HepG2 (cell line): ENCODE data around the gene NAIF1. TPM values are rescaled to one million over a fixed set of nuclear protein-coding genes. Genes with fewer than 3 reads are reported as not detected.
A peak's percentile ranks its signal among the peaks of the same experiment; 100 is the strongest.

ENCODE experiments used
- ARHGAP35 ChIP-seq: sonication (generic); formaldehyde crosslinking; IDR thresholded peaks from 2 replicates; pipeline ENCODE4 v1.9.0; 2022; ENCODE audit warnings: mild to moderate bottlenecking, inconsistent platforms, moderate library complexity, missing genetic modification reagents, borderline replicate concordance
- ATF7-NPFF ChIP-seq: sonication (generic); formaldehyde crosslinking; IDR thresholded peaks from 2 replicates; pipeline ENCODE4 v1.8.1; 2023; ENCODE audit warnings: mild to moderate bottlenecking, low read depth, missing genetic modification reagents, moderate library complexity
- CBX1 ChIP-seq: IDR thresholded peaks from one replicate; pipeline ENCODE4 v1.6.1; 2016; ENCODE audit warnings: antibody characterized with exemption, low read depth
- CERS6 ChIP-seq: sonication (generic); formaldehyde crosslinking; IDR thresholded peaks from 2 replicates; pipeline ENCODE4 v1.5.0; 2020; ENCODE audit warnings: missing genetic modification reagents
- ELF3 ChIP-seq: IDR thresholded peaks from 2 replicates; pipeline ENCODE4 v1.6.1; 2016; ENCODE audit warnings: missing genetic modification reagents, missing compliant biosample characterization
- HOXA3 ChIP-seq: sonication (generic); formaldehyde crosslinking; IDR thresholded peaks from 2 replicates; pipeline ENCODE4 v1.5.0; 2020; ENCODE audit warnings: missing genetic modification reagents
- NAIF1 ChIP-seq: sonication (generic); formaldehyde crosslinking; IDR thresholded peaks from 2 replicates; pipeline ENCODE4 v1.5.0; 2020; ENCODE audit warnings: mild to moderate bottlenecking, missing genetic modification reagents, borderline replicate concordance
- NFE2L1 ChIP-seq: sonication (generic); formaldehyde crosslinking; IDR thresholded peaks from 2 replicates; pipeline ENCODE4 v1.4.0; 2020; ENCODE audit warnings: missing genetic modification reagents, mild to moderate bottlenecking, borderline replicate concordance
- RFX3 ChIP-seq: IDR thresholded peaks from 2 replicates; pipeline ENCODE4 v1.6.1; 2016; ENCODE audit warnings: missing biosample characterization, missing genetic modification reagents
- U2AF1 ChIP-seq: fragments of 200-400 bp; formaldehyde crosslinking; optimal IDR thresholded peaks from 2 replicates; pipeline ENCODE3; 2017; ENCODE audit warnings: mild to moderate bottlenecking, low read depth, low read length
- ZBTB2 ChIP-seq: sonication (generic); formaldehyde crosslinking; IDR thresholded peaks from 2 replicates; pipeline ENCODE4 v1.8.0; 2022; ENCODE audit warnings: low read depth, missing genetic modification reagents
- ZBTB37 ChIP-seq: sonication (generic); formaldehyde crosslinking; IDR thresholded peaks from 2 replicates; pipeline ENCODE4 v1.4.0; 2020; ENCODE audit warnings: mild to moderate bottlenecking, missing genetic modification reagents
- ZMYM4 ChIP-seq: sonication (generic); formaldehyde crosslinking; IDR thresholded peaks from 2 replicates; pipeline ENCODE4 v1.8.1; 2023; ENCODE audit warnings: mild to moderate bottlenecking, missing genetic modification reagents
- ZNF205 ChIP-seq: IDR thresholded peaks from 2 replicates; pipeline ENCODE4 v1.6.1; 2018; ENCODE audit warnings: missing biosample characterization, missing genetic modification reagents
- ZNF382 ChIP-seq: sonication (generic); formaldehyde crosslinking; IDR thresholded peaks from 2 replicates; pipeline ENCODE4 v1.5.0; 2020; ENCODE audit warnings: missing genetic modification reagents, mild to moderate bottlenecking, borderline replicate concordance
- ZNF569 ChIP-seq: sonication (generic); formaldehyde crosslinking; IDR thresholded peaks from 2 replicates; pipeline ENCODE4 v1.5.0; 2020; ENCODE audit warnings: mild to moderate bottlenecking, missing genetic modification reagents, moderate library complexity, borderline replicate concordance
- ZNF672 ChIP-seq: sonication (generic); formaldehyde crosslinking; IDR thresholded peaks from 2 replicates; pipeline ENCODE4 v1.8.1; 2022; ENCODE audit warnings: missing genetic modification reagents
- ZNF746 ChIP-seq: sonication (generic); formaldehyde crosslinking; IDR thresholded peaks from 2 replicates; pipeline ENCODE4 v1.8.0; 2022; ENCODE audit warnings: mild to moderate bottlenecking, missing genetic modification reagents
- ZNF766 ChIP-seq: sonication (generic); formaldehyde crosslinking; IDR thresholded peaks from 2 replicates; pipeline ENCODE4 v1.5.0; 2020; ENCODE audit warnings: missing genetic modification reagents, borderline replicate concordance
- ZSCAN29 ChIP-seq: sonication (generic); formaldehyde crosslinking; conservative IDR thresholded peaks from 2 replicates; pipeline ENCODE4 v1.4.0; 2020; ENCODE audit warnings: mild to moderate bottlenecking, missing genetic modification reagents
- ZSCAN5A ChIP-seq: sonication (generic); formaldehyde crosslinking; IDR thresholded peaks from 2 replicates; pipeline ENCODE4 v1.8.0; 2022; ENCODE audit warnings: mild to moderate bottlenecking, missing genetic modification reagents, borderline replicate concordance
- polyA plus RNA-seq, 8 experiments: library from polyadenylated mRNA; depleted of rRNA in 3 of 8; stranded (reverse) in 7 of 8; unstranded in 1 of 8; fragments of >200 nt; fragmentation: Illumina TruSeq in 4 of 8; extraction: Trizol in 4 of 8; gene quantifications; 2 replicates each; pipeline versions ENCODE4 v1.2.1 to v1.2.3, GENCODE V29; 2011 to 2016; ENCODE audit warnings: low read depth in 4 of 8, missing spikeins in 1 of 8, mixed read lengths in 1 of 8; ENCODE audit not compliant: insufficient read depth in 1 of 8
- total RNA-seq, 5 experiments: library from RNA; depleted of rRNA; stranded (reverse); fragments of >200 nt; fragmentation: Illumina TruSeq; extraction: Trizol; gene quantifications; 2 replicates each; pipeline ENCODE4 v1.2.3, GENCODE V29; 2016; ENCODE audit warnings: low read depth in 1 of 5
- TF ChIP-seq, protein P1 (sequence below): sonication (generic); formaldehyde crosslinking; IDR thresholded peaks from 2 replicates; pipeline ENCODE4 v1.4.0; 2020; ENCODE audit warnings: missing genetic modification reagents, low read depth, mild to moderate bottlenecking, borderline replicate concordance
- TF ChIP-seq, protein P2 (sequence below): sonication (generic); formaldehyde crosslinking; IDR thresholded peaks from 2 replicates; pipeline ENCODE4 v1.4.0; 2020; ENCODE audit warnings: missing genetic modification reagents

The NAIF1 gene
- total and polyA plus RNA-seq, 2 of the 13 experiments (the other 11 are each of a cell fraction or from before 2014, with no cell fraction given), result 6.0 to 6.9 TPM

- no peak for TF ChIP-seq ZNF569 (CRISPR knock-in tag)
- peak; percentile 95 for TF ChIP-seq HOXA3
- no peak for TF ChIP-seq NFE2L1 (CRISPR knock-in tag)
- TF ChIP-seq ARHGAP35 (CRISPR knock-in tag), result peak; percentile 74; the same call in 1 of the 2 replicates
- TF ChIP-seq ZNF205 (CRISPR knock-in tag), result peak; percentile 93
- TF ChIP-seq ATF7-NPFF, result peak; percentile 58
- TF ChIP-seq NAIF1, result peak; percentile 94
- no peak for TF ChIP-seq RFX3 (CRISPR knock-in tag)
- peak; percentile 94 for TF ChIP-seq ELF3 (CRISPR knock-in tag)
- TF ChIP-seq, protein P1, sequence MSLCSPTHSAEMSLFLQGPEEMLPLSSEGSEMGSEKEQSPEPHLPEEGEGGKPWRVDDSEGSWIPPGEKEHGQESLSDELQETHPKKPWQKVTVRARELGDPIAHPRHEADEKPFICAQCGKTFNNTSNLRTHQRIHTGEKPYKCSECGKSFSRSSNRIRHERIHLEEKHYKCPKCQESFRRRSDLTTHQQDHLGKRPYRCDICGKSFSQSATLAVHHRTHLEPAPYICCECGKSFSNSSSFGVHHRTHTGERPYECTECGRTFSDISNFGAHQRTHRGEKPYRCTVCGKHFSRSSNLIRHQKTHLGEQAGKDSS, result peak; percentile 95
- TF ChIP-seq ZBTB37, result peak; percentile 99
- TF ChIP-seq ZNF382, result no peak
- TF ChIP-seq ZBTB2 (CRISPR knock-in tag), result 0 out of 2 replicates have a peak, but pooled peaks have one; percentile 27
- no peak for TF ChIP-seq CBX1
- peak; percentile 95 for TF ChIP-seq ZSCAN29 (CRISPR knock-in tag)
- TF ChIP-seq ZNF672 (CRISPR knock-in tag), result 0 out of 2 replicates have a peak, but pooled peaks have one; percentile 37
- peak; percentile 96 for TF ChIP-seq ZNF746
- no peak for TF ChIP-seq CERS6 (CRISPR knock-in tag)
- peak; percentile 75 for TF ChIP-seq ZMYM4 (CRISPR knock-in tag)
- TF ChIP-seq, protein P2, sequence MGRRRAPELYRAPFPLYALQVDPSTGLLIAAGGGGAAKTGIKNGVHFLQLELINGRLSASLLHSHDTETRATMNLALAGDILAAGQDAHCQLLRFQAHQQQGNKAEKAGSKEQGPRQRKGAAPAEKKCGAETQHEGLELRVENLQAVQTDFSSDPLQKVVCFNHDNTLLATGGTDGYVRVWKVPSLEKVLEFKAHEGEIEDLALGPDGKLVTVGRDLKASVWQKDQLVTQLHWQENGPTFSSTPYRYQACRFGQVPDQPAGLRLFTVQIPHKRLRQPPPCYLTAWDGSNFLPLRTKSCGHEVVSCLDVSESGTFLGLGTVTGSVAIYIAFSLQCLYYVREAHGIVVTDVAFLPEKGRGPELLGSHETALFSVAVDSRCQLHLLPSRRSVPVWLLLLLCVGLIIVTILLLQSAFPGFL (CRISPR knock-in tag), result no peak
- no peak for TF ChIP-seq U2AF1
- no peak for TF ChIP-seq ZNF766
- no peak for TF ChIP-seq ZSCAN5A
Observed at GRCh38 chr9:128102861-128103588, 35.9 kb upstream of the NAIF1 start (continued).
